ENCODE results near the gene SMARCAL1. TPM values are rescaled to one million over a fixed set of nuclear protein-coding genes. Genes with fewer than 3 reads are reported as not detected.

SMARCAL1 gene
- 42.5 TPM for total RNA-seq

DNA sequence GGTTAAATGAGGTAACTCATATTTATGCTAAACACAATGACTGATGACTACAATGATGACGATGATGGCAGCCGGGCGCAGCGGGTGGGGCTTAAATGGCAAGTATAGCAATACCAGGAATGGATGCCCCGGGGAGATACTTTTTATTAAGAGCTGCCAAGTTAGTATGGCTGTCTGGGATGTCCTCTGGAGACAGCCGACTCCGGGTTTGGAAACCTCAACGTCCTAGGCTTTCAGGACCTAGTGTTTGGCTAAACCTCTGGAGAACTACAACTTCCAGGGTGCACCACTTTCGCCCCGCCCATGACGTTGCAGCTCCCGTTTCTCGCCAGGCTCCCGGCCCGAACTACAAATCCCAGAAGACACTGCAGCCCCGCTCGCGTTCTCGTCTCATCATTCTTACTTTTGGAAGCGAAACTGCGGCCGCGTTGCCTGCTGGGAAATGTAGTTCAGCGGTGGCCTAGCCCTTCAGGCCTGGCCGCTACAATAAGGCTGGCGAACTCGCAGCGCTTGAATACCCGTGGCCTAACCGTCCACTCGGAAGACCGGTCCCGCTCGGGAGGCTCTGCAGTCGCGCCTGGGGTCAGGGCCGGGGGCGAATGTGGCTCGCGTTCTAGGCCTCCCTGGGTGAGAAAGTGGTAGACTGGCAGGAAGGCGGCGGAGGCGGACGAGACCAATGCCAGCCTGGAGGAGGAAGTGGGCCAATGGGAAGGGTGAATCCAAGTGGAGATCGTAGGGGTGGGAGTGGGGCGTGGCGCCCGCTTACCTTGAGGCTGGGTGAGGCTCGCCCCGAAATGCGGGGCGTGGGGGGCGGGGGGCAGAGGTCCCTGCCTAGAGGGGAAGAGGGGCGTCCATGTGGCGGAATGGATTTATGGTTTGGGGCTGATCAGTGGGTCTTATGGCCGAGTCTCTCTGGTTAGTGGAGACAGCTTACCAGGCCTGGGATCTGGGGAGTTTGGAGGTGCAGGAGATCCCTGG is at the start of gene SMARCAL1:
TSS of gene SMARCAL1 (plus strand) at position 463 of the 978 bp plus-strand sequence. CDS start 2,221 bp downstream, outside the sequence.

DNA sequence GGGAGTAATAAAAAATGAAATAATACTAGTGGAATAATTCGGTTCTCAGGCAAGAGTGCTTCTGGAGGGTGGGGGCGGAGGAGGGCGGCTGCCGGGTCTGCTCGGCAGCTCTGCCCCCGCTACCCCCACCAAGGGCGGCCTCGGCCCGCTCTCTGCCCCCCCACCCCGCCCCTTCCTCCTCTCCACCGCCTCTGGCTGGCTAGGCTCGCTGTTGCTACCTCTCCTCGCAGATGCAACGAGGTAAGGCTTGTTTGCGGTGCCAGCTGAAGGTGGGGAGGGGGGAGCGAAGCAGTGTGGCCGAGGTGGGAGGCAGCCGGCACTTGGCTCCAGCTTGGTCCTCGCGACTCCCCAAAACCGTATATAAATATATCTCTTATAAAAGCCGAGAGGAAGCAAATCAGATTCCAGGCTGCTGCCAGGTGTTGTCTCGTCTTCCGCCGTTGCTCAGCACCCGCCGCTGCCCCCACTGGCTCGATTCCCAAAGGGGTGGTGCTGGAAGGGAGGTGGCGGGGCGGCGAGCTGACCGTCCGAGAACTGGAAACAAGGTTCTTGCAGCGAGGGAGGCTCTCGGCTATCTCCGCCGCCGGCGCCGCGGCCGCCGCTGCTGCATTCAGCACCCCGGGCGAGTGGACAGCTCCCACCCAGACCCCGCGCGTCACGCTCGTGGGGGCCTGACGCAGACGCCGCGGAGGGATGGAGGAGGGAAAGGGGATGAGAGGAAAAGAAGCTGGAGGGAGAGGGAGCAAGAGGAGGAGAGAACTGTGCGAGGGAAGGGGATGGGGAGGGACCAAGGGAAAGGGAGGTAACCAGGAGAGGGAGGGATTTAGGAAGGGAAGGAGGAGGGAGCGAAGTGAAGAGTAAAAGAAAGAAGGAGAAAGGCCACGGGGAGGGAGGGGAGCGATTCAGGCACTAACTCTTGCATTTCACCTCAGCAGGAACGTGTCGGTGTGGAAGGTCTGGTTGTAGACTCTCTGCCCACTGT is 40.3 kb upstream of the SMARCAL1 start, which contains the start of gene MARCHF4:
TSS of gene MARCHF4 (minus strand) at position 763 of the 982 bp plus-strand sequence. CDS start 2,223 bp downstream, outside the sequence.

GRCh38 chr2:216498379-216499352 is 86.4 kb downstream of the SMARCAL1 start, which contains the start of gene RPL37A:
TSS of gene RPL37A (plus strand) at chr2:216498844. CDS start at chr2:216498875, 31 bp downstream.

Other genes with a start within 250 kb of the SMARCAL1 start
- 2.9 TPM for gene MARCHF4, start 40.0 kb upstream of the SMARCAL1 start, total RNA-seq
- 529 TPM for gene RPL37A, start 86.4 kb downstream of the SMARCAL1 start, total RNA-seq
- 169 TPM for gene IGFBP2, start 220.9 kb downstream of the SMARCAL1 start, total RNA-seq

All from camera-type eye (tissue), 1 donor.